Mucosa of descending colon (tissue), 3 donors: Measurements from ENCODE around the gene PRRT2. TPM values are rescaled to one million over a fixed set of nuclear protein-coding genes. Genes with fewer than 3 reads are reported as not detected.

Source experiments
- ATAC-seq: fragments of 200-7000 bp; cut with Tn5 transposase; one replicate; pipeline ENCODE4 v1.9.1; 2020; ENCODE audit warnings: mild to moderate bottlenecking, moderate library complexity
- DNase-seq, 3 donors: peaks; one replicate each; pipeline ENCODE4 v3.0.0-alpha.2; 2020
- H3K36me3 ChIP-seq: fragments of 200-600 bp; one replicate; pipeline ENCODE4 v1.8.0; 2021; ENCODE audit warnings: low read depth, mild to moderate bottlenecking
- H3K4me1 ChIP-seq: fragments of 200-600 bp; one replicate; pipeline ENCODE4 v1.8.0; 2021; ENCODE audit warnings: low read depth, mild to moderate bottlenecking
- H3K4me3 ChIP-seq: fragments of 200-600 bp; one replicate; pipeline ENCODE4 v1.8.0; 2021; ENCODE audit warnings: mild to moderate bottlenecking
- H3K9me3 ChIP-seq: fragments of 200-600 bp; one replicate; pipeline ENCODE4 v1.8.0; 2021; ENCODE audit warnings: mild to moderate bottlenecking
- CTCF ChIP-seq: fragments of 200-600 bp; IDR thresholded peaks from one replicate; pipeline ENCODE4 v1.8.0; 2022; ENCODE audit warnings: antibody characterized with exemption, mild to moderate bottlenecking
- intact Hi-C, 2 donors: fragments of 100-400 bp; cut with DNase I in 1 of 2; cut with micrococcal nuclease in 1 of 2; formaldehyde crosslinking; loops; one replicate each; pipeline versions ENCODE4 v1.11.0 to v1.11.1; 2022; cut with DNase I, micrococcal nuclease
- total RNA-seq, 3 donors: library from RNA; stranded (reverse); fragmentation: NEBNext Ultra II Directional in 2 of 3; extraction: Animal tissue kit (Norgen Biotek cat#: 25700) in 2 of 3; gene quantifications; one replicate each; pipeline versions ENCODE4 v1.2.1 to v1.2.4, GENCODE V29; 2021 to 2023
- donor health status: DM: no; HTN: no; CAD: no; lungs with moderate emphysema.
- donor health status: DM: no; HTN: no; CAD: no.
- donor health status: DM: no; HTN: yes; CAD: no.

Gene PRRT2
- total RNA-seq, 3 donors from 2014 or later, result 0.81 to 15.2 (median 0.94) TPM

GRCh38 chr16:29852654-29853053, 40.7 kb downstream of the PRRT2 start:
- TF ChIP-seq CTCF, result no peak
- no peak overlapping the region for H3K4me3 ChIP-seq
- DNase-seq (no peak), ATAC-seq (no peak)
- H3K9me3 ChIP-seq, result no peaks in the 10 kb centered on the region
- H3K36me3 ChIP-seq, result peaks cover 3% of the 10 kb centered on the region
- no peaks in the 10 kb centered on the region for H3K4me1 ChIP-seq
- intact Hi-C loops, result no loop called here

- Histone ChIP-seq H3K9me3 (no peaks in the 10 kb centered on the region), H3K4me1 (no peaks in the 10 kb centered on the region), H3K36me3 (peaks cover 7% of the 10 kb centered on the region), H3K4me3 (no peak overlapping the region)
- intact Hi-C loops, result no loop called here
- ATAC-seq (no peak), DNase-seq (no peak)
- no peak for TF ChIP-seq CTCF
Observed at GRCh38 chr16:29854520-29855100, 42.6 kb downstream of the PRRT2 start.

GRCh38 chr16:29857133-29857760, 45.3 kb downstream of the PRRT2 start:
- intact Hi-C loops, result no loop called here
- ATAC-seq, result no peak
- no peak for TF ChIP-seq CTCF
- H3K4me1 ChIP-seq, result peaks cover 16% of the 10 kb centered on the region
- DNase-seq, result no peak
- H3K9me3 ChIP-seq, result no peaks in the 10 kb centered on the region
- no peak overlapping the region for H3K4me3 ChIP-seq
- peaks cover 7% of the 10 kb centered on the region for H3K36me3 ChIP-seq

- H3K4me1 ChIP-seq, result peaks cover 18% of the 10 kb centered on the region
- no peak for TF ChIP-seq CTCF
- H3K36me3 ChIP-seq, result peaks cover 7% of the 10 kb centered on the region
- H3K4me3 ChIP-seq, result no peak overlapping the region
- ATAC-seq, result no peak
- DNase-seq, result no peak
- intact Hi-C loops, result no loop called here
- H3K9me3 ChIP-seq, result no peaks in the 10 kb centered on the region
Observed at GRCh38 chr16:29858149-29858849, 46.3 kb downstream of the PRRT2 start.

GRCh38 chr16:29858974-29859373, 47.0 kb downstream of the PRRT2 start:
- no peak for ATAC-seq
- Histone ChIP-seq H3K36me3 (peaks cover 7% of the 10 kb centered on the region), H3K9me3 (no peaks in the 10 kb centered on the region), H3K4me3 (no peak overlapping the region), H3K4me1 (peaks cover 18% of the 10 kb centered on the region)
- DNase-seq, result no peak
- intact Hi-C loops, result no loop called here
- TF ChIP-seq CTCF, result no peak
